Measurements from ENCODE around the gene SYCE1L.

The SYCE1L gene

DNA sequence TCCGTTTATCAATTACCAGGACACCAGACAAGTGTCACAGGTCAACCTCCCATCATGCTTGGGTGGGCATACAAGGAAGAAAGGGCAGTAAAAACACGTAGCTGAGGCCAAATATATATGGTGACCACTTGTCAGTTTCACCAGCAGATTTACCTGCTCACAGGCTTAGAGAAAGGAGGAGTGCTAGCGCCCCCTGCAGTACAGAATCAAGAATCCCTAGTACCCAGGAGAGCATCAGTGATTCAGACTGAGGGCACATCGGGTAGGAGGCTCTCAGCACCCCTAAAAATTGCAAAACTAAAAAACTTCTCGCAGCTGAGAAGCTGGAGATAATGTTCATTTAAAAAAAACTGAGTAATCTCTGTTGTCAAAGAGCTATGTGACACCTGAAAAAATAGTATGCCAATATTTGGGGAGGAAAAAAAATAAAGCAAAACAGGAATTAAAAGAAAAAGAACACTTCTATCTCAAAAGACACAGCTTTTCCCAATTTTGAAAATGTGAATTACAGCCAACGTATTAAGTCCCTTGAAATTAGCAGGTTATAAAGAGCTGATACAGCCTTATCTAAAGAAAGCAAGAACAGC lies 29.5 kb upstream of the SYCE1L start:
- Histone ChIP-seq H3K9me3 (ENCODE audit: low read length) (no peaks in the 10 kb centered on the region), H3K79me2 (ENCODE audit: insufficient read depth, low read length) (no peaks in the 10 kb centered on the region), H3K4me3 (ENCODE audit: low read depth, low read length, poor library complexity, severe bottlenecking) (no peak overlapping the region), H3K27ac (ENCODE audit: low read depth, low read length, poor library complexity, severe bottlenecking) (no peak overlapping the region), H4K20me1 (ENCODE audit: insufficient read depth, low read length) (no peaks in the 10 kb centered on the region), H3K9me2 (ENCODE audit: low read depth, low read length) (no peaks in the 10 kb centered on the region), H3K9ac (ENCODE audit: low read length) (no peak overlapping the region), H3F3A (ENCODE audit: insufficient read depth, low read length) (no peaks in the 10 kb centered on the region), H3K27me3 (ENCODE audit: insufficient read depth, low read length) (no peaks in the 10 kb centered on the region), H3K36me3 (ENCODE audit: insufficient read depth, low read length) (no peaks in the 10 kb centered on the region), H3K4me2 (ENCODE audit: low read length) (no peak overlapping the region), H3K4me1 (ENCODE audit: insufficient read depth, low read length, severe bottlenecking) (no peaks in the 10 kb centered on the region), H2AFZ (ENCODE audit: low read length) (no peak overlapping the region)
- TF ChIP-seq, protein P1, sequence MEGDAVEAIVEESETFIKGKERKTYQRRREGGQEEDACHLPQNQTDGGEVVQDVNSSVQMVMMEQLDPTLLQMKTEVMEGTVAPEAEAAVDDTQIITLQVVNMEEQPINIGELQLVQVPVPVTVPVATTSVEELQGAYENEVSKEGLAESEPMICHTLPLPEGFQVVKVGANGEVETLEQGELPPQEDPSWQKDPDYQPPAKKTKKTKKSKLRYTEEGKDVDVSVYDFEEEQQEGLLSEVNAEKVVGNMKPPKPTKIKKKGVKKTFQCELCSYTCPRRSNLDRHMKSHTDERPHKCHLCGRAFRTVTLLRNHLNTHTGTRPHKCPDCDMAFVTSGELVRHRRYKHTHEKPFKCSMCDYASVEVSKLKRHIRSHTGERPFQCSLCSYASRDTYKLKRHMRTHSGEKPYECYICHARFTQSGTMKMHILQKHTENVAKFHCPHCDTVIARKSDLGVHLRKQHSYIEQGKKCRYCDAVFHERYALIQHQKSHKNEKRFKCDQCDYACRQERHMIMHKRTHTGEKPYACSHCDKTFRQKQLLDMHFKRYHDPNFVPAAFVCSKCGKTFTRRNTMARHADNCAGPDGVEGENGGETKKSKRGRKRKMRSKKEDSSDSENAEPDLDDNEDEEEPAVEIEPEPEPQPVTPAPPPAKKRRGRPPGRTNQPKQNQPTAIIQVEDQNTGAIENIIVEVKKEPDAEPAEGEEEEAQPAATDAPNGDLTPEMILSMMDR (IDR thresholded peaks at IDR 0.05; ENCODE audit: low read length), result peak; percentile 83
- no peak for TF ChIP-seq EZH2 (IDR thresholded peaks at IDR 0.05; ENCODE audit: borderline replicate concordance, low read length)

DNA sequence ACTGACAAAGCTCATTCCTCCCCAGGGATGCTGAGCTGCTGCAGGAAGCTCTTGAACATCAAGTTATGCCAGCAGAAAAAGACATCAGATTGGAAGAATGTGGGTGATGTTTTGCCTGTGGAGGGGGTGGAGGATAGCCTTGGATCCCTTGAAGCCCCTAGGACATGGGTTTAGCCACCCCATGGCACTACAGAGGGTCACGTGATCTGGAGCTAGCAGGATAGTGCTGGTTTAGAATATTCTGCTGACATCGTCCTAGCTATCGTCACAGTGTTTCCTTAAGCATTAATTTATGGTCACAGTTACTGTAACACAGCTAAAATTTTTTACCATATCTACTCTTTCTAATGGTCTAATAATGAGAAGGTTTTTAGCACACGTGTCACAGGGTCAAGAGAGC lies 28.4 kb upstream of the SYCE1L start:
- H3K9ac ChIP-seq (ENCODE audit: low read length), result no peak overlapping the region
- no peaks in the 10 kb centered on the region for H3K4me1 ChIP-seq (ENCODE audit: insufficient read depth, low read length, severe bottlenecking)
- no peaks in the 10 kb centered on the region for H3K9me3 ChIP-seq (ENCODE audit: low read length)
- no peaks in the 10 kb centered on the region for H4K20me1 ChIP-seq (ENCODE audit: insufficient read depth, low read length)
- H2AFZ ChIP-seq (ENCODE audit: low read length), result no peak overlapping the region
- TF ChIP-seq EZH2 (IDR thresholded peaks at IDR 0.05; ENCODE audit: borderline replicate concordance, low read length), result no peak
- TF ChIP-seq, protein P1 (IDR thresholded peaks at IDR 0.05; ENCODE audit: low read length), result no peak
- no peaks in the 10 kb centered on the region for H3F3A ChIP-seq (ENCODE audit: insufficient read depth, low read length)
- H3K27me3 ChIP-seq (ENCODE audit: insufficient read depth, low read length), result no peaks in the 10 kb centered on the region
- no peaks in the 10 kb centered on the region for H3K79me2 ChIP-seq (ENCODE audit: insufficient read depth, low read length)
- no peaks in the 10 kb centered on the region for H3K9me2 ChIP-seq (ENCODE audit: low read depth, low read length)
- H3K4me2 ChIP-seq (ENCODE audit: low read length), result no peak overlapping the region
- H3K36me3 ChIP-seq (ENCODE audit: insufficient read depth, low read length), result no peaks in the 10 kb centered on the region
- no peak overlapping the region for H3K4me3 ChIP-seq (ENCODE audit: low read depth, low read length, poor library complexity, severe bottlenecking)
- no peak overlapping the region for H3K27ac ChIP-seq (ENCODE audit: low read depth, low read length, poor library complexity, severe bottlenecking)

DNA sequence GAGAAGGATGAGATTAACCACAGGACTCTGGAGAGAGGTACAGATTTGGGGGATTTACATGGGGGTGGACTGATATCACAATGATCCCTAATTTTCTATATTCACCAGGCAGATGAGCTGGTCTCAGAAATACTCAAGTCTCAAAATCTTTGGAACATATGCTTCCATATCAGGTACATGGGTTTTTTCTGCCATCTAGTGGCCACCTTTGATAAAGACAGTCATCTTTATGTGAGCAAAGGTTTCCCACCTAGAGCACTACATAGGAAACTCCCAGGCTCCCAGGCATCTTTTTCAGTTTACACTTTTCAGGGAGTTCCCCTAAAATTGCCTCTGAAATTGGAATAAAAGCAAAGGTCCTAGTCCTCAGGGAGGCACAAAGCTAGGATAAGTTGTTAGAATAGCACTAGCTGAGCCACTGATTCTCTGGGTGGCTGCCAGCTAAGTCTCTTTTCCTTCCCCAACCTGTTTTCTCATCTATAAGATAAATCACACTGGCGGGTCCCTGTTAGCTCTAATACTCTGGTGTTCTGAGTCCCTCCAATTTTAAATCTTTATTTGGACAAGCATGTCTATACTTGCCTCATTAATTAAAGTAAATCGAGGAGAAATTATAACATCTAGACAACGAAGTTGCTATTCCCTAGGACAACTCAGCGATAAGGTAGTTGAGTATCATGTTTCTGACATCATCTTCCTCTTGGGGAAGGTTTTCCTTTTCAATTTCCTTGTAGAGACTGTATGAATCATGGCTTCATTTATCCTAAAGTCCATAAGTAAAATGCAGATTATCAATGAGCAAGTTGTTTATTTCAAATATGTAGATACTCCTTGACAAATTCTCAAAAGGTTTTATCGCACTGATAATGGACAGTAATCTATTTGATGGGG lies 27.2 kb upstream of the SYCE1L start:
- no peak for TF ChIP-seq EZH2 (IDR thresholded peaks at IDR 0.05; ENCODE audit: borderline replicate concordance, low read length)
- TF ChIP-seq, protein P1 (IDR thresholded peaks at IDR 0.05; ENCODE audit: low read length), result peak; percentile 70; the same call in 1 of the 2 replicates
- Histone ChIP-seq H3K9ac (ENCODE audit: low read length) (no peak overlapping the region), H3K36me3 (ENCODE audit: insufficient read depth, low read length) (no peaks in the 10 kb centered on the region), H3K9me2 (ENCODE audit: low read depth, low read length) (no peaks in the 10 kb centered on the region), H3K4me1 (ENCODE audit: insufficient read depth, low read length, severe bottlenecking) (no peaks in the 10 kb centered on the region), H3K79me2 (ENCODE audit: insufficient read depth, low read length) (no peaks in the 10 kb centered on the region), H3F3A (ENCODE audit: insufficient read depth, low read length) (no peaks in the 10 kb centered on the region), H3K27me3 (ENCODE audit: insufficient read depth, low read length) (no peaks in the 10 kb centered on the region), H3K9me3 (ENCODE audit: low read length) (no peaks in the 10 kb centered on the region), H3K4me2 (ENCODE audit: low read length) (no peak overlapping the region), H3K27ac (ENCODE audit: low read depth, low read length, poor library complexity, severe bottlenecking) (no peak overlapping the region), H3K4me3 (ENCODE audit: low read depth, low read length, poor library complexity, severe bottlenecking) (no peak overlapping the region), H4K20me1 (ENCODE audit: insufficient read depth, low read length) (no peaks in the 10 kb centered on the region), H2AFZ (ENCODE audit: low read length) (no peak overlapping the region)

Measured in OCI-LY1 (cell line).